B cell (primary cell): ENCODE data around the gene AFF3. TPM values are rescaled to one million over a fixed set of nuclear protein-coding genes. Genes with fewer than 3 reads are reported as not detected.

ENCODE experiments used
- ATAC-seq: fragments of 200-7000 bp; cut with Tn5 transposase; one replicate; pipeline ENCODE4 v1.10.0; 2021; ENCODE audit warnings: low read depth, mild to moderate bottlenecking, moderate number of reproducible peaks, moderate library complexity
- CTCF ChIA-PET: fragments of 350-600 bp; sonication (Branson Sonifier 250); formaldehyde crosslinking; loops from one replicate; lab custom pipeline; 2021; ENCODE audit warnings: antibody characterized with exemption, inconsistent platforms; lab: Charles Lee
- POLR2A ChIA-PET: fragments of 350-600 bp; sonication (Branson Sonifier 250); formaldehyde crosslinking; loops from one replicate; lab custom pipeline; 2021; ENCODE audit warnings: antibody characterized with exemption; lab: Charles Lee
- DNase-seq: peaks from one replicate; pipeline ENCODE4 v3.0.0; 2013
- H2AFZ ChIP-seq: 2 replicates; pipeline ENCODE4 v1.6.1; 2012; ENCODE audit warnings: mild to moderate bottlenecking, low read depth, low read length; ENCODE audit not compliant: insufficient read depth, poor library complexity, severe bottlenecking
- H3K27ac ChIP-seq, 2 donors: 1 replicate in 1 of 2; 2 replicates in 1 of 2; pipeline ENCODE4 v1.5.1; 2012 to 2013; ENCODE audit warnings: low read length in 2 of 2, mild to moderate bottlenecking in 2 of 2, moderate library complexity in 1 of 2
- H3K27me3 ChIP-seq, 4 experiments: fragments of 200-600 bp in 1 of 4; sonication (generic) in 1 of 4; replicated peaks in 1 of 4; 1 replicate in 2 of 4; 2 replicates in 2 of 4; pipeline versions ENCODE4 v1.6.1 to v1.7.0; 2013 to 2016; ENCODE audit warnings: low read length in 3 of 4, mild to moderate bottlenecking in 2 of 4, mixed read lengths in 1 of 4, moderate library complexity in 1 of 4; ENCODE audit not compliant: insufficient read depth in 4 of 4, control insufficient read depth in 3 of 4; ENCODE audit errors: control extremely low read depth in 1 of 4
- H3K36me3 ChIP-seq, 2 experiments: replicated peaks in 1 of 2; 1 replicate in 1 of 2; 2 replicates in 1 of 2; pipeline versions ENCODE4 v1.6.1 to v1.7.1; 2013; ENCODE audit warnings: low read length in 1 of 2; ENCODE audit not compliant: insufficient read depth in 2 of 2, control insufficient read depth in 1 of 2; ENCODE audit errors: control extremely low read depth in 1 of 2, extremely low read depth in 1 of 2
- H3K4me1 ChIP-seq, 2 donors: fragments of 200-600 bp in 1 of 2; sonication (generic) in 1 of 2; 1 replicate in 1 of 2; 2 replicates in 1 of 2; pipeline versions ENCODE4 v1.5.1 to v1.6.1; 2013 to 2017; ENCODE audit warnings: low read length in 2 of 2; ENCODE audit not compliant: control insufficient read depth in 2 of 2, insufficient read depth in 2 of 2
- H3K4me2 ChIP-seq: replicated peaks from 2 replicates; pipeline ENCODE3; 2012; ENCODE audit warnings: mild to moderate bottlenecking, low read depth, low read length; ENCODE audit not compliant: poor library complexity, severe bottlenecking
- H3K4me3 ChIP-seq, 5 experiments: fragments of 200-600 bp in 1 of 5; sonication (generic) in 1 of 5; 1 replicate in 3 of 5; 2 replicates in 2 of 5; pipeline versions ENCODE4 v1.5.1 to v1.7.0; 2011 to 2016; ENCODE audit warnings: low read length in 4 of 5, mild to moderate bottlenecking in 4 of 5, low read depth in 2 of 5, control low read depth in 1 of 5, moderate library complexity in 1 of 5; ENCODE audit not compliant: insufficient read depth in 1 of 5; ENCODE audit errors: control extremely low read depth in 1 of 5, extremely low read depth in 1 of 5
- H3K79me2 ChIP-seq: fragments of 200-600 bp; sonication (generic); one replicate; pipeline ENCODE4 v1.6.0; 2016; ENCODE audit warnings: low read length; ENCODE audit not compliant: control insufficient read depth, insufficient read depth
- H3K9ac ChIP-seq: fragments of 200-600 bp; sonication (generic); 2 replicates; pipeline ENCODE4 v1.6.1; 2017; ENCODE audit warnings: mild to moderate bottlenecking, low read length, moderate library complexity
- H3K9me3 ChIP-seq, 3 donors: one replicate each; pipeline versions ENCODE4 v1.6.1 to v1.7.1; 2013; ENCODE audit warnings: low read length in 2 of 3; ENCODE audit not compliant: control insufficient read depth in 2 of 3, insufficient read depth in 1 of 3; ENCODE audit errors: control extremely low read depth in 1 of 3
- H4K20me1 ChIP-seq: 2 replicates; pipeline ENCODE4 v1.6.0; 2012; ENCODE audit warnings: mild to moderate bottlenecking, low read length; ENCODE audit not compliant: insufficient read depth, control insufficient read depth, poor library complexity, severe bottlenecking
- H3K27ac Mint-ChIP-seq: one replicate; pipeline ENCODE4 v1.8.0; 2021; ENCODE audit warnings: mixed read lengths
- H3K27me3 Mint-ChIP-seq: one replicate; pipeline ENCODE4 v1.8.0; 2021; ENCODE audit warnings: mixed read lengths
- H3K4me1 Mint-ChIP-seq: one replicate; pipeline ENCODE4 v1.8.0; 2021; ENCODE audit warnings: mixed read lengths
- H3K4me3 Mint-ChIP-seq: one replicate; pipeline ENCODE4 v1.8.0; 2021; ENCODE audit warnings: mixed read lengths
- H3K9me3 Mint-ChIP-seq: one replicate; pipeline ENCODE4 v1.8.0; 2022; ENCODE audit warnings: mixed read lengths; ENCODE audit not compliant: insufficient read depth
- EZH2 ChIP-seq: IDR thresholded peaks from 2 replicates; pipeline ENCODE4 v1.6.1; 2012; ENCODE audit warnings: borderline replicate concordance, low read depth, mild to moderate bottlenecking, moderate library complexity, low read length; ENCODE audit not compliant: insufficient read depth, poor library complexity, severe bottlenecking
- WGBS: methylation state at CpG from one replicate; pipeline ENCODE4 v1.1.5; 2013; ENCODE audit warnings: missing lambda C conversion rate; ENCODE audit not compliant: insufficient coverage; 5-methylcytosine and 5-hydroxymethylcytosine counted together
- intact Hi-C: fragments of 100-400 bp; cut with micrococcal nuclease; formaldehyde crosslinking; loops from one replicate; pipeline ENCODE4 v1.10.0; 2022
- polyA minus RNA-seq: library from RNA; depleted of rRNA, polyadenylated mRNA; stranded (reverse); fragments of >200 nt; gene quantifications from 2 replicates; pipeline ENCODE4 v1.2.3, GENCODE V29; 2012
- polyA plus RNA-seq: library from polyadenylated mRNA; depleted of rRNA; stranded (reverse); fragments of >200 nt; gene quantifications from 2 replicates; pipeline ENCODE4 v1.2.3, GENCODE V29; 2012
- total RNA-seq, 2 donors: library from RNA; stranded (reverse); fragments of 120-200 nt in 1 of 2; gene quantifications; 1 replicate in 1 of 2; 2 replicates in 1 of 2; pipeline versions ENCODE4 v1.2.3 to v1.2.4, GENCODE V29; 2013 to 2022
- TF ChIP-seq, protein P1 (sequence below): fragments of 200-600 bp; IDR thresholded peaks from one replicate; pipeline ENCODE4 v1.8.0; 2022; ENCODE audit warnings: antibody characterized with exemption, mild to moderate bottlenecking

AFF3 gene, protein sequence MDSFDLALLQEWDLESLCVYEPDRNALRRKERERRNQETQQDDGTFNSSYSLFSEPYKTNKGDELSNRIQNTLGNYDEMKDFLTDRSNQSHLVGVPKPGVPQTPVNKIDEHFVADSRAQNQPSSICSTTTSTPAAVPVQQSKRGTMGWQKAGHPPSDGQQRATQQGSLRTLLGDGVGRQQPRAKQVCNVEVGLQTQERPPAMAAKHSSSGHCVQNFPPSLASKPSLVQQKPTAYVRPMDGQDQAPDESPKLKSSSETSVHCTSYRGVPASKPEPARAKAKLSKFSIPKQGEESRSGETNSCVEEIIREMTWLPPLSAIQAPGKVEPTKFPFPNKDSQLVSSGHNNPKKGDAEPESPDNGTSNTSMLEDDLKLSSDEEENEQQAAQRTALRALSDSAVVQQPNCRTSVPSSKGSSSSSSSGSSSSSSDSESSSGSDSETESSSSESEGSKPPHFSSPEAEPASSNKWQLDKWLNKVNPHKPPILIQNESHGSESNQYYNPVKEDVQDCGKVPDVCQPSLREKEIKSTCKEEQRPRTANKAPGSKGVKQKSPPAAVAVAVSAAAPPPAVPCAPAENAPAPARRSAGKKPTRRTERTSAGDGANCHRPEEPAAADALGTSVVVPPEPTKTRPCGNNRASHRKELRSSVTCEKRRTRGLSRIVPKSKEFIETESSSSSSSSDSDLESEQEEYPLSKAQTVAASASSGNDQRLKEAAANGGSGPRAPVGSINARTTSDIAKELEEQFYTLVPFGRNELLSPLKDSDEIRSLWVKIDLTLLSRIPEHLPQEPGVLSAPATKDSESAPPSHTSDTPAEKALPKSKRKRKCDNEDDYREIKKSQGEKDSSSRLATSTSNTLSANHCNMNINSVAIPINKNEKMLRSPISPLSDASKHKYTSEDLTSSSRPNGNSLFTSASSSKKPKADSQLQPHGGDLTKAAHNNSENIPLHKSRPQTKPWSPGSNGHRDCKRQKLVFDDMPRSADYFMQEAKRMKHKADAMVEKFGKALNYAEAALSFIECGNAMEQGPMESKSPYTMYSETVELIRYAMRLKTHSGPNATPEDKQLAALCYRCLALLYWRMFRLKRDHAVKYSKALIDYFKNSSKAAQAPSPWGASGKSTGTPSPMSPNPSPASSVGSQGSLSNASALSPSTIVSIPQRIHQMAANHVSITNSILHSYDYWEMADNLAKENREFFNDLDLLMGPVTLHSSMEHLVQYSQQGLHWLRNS (N-terminal part only)
- 826 and 830 TPM in 2 replicates for total RNA-seq
- total RNA-seq (2013) = 216 TPM
- 117 and 192 TPM in 2 replicates for polyA plus RNA-seq
- 244 and 432 TPM in 2 replicates for polyA minus RNA-seq

DNA sequence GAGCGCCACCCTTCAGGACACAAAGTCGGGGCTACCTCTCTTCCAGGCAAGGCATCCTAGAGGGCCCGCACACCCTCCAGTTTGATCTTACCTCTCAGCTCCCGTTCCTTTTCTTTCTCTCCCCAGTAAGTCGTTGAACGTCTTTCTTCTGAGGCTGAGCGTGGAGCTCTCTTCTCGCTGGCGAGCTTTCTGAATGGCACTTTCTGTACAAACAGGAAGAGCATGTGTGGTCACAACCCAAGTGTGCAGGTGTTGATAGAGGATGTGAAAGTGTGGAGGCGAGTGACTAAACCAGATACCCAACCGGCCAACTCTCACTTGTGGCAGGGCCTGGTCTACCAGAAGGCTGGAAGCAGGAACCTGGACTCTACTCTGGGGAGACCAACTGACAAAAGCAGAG lies at the start of gene AFF3:
TSS of gene AFF3 (minus strand) at position 198 of the 400 bp plus-strand sequence. CDS start 38,136 bp downstream, outside the sequence.
- Histone ChIP-seq H3K9ac (peak within 1 kb of the TSS; percentile 90), H3K9me3 (peaks cover 0 to 6% (median 0%) of the 10 kb centered on the region in 3 donors), H3K4me3 (peak within 1 kb of the TSS; percentile 66 to 98 (median 91)), H3K4me2 (peak within 1 kb of the TSS; percentile 84), H3K79me2 (peaks cover 96% of the 10 kb centered on the region), H3K4me1 (peaks cover 57 to 58% of the 10 kb centered on the region in 2 donors), H3K27me3 (no peaks in the 10 kb centered on the region), H3K27ac (peak within 1 kb of the TSS; percentile 83 to 88), H4K20me1 (peaks cover 35% of the 10 kb centered on the region), H2AFZ (peak within 1 kb of the TSS; percentile 53), H3K36me3 (peaks cover 0 to 13% of the 10 kb centered on the region in 2 experiments)
- Mint-ChIP-seq H3K4me1 (peaks cover 67% of the 10 kb centered on the region), H3K9me3 (no peaks in the 10 kb centered on the region), H3K27me3 (no peaks in the 10 kb centered on the region), H3K4me3 (peak within 1 kb of the TSS; percentile 99), H3K27ac (peak within 1 kb of the TSS; percentile 91)
- peak; percentile 93 for DNase-seq
- POLR2A ChIA-PET = interaction anchor here (0.9 to 6.5 kb wide), 10 partner anchors 10 to 109 kb away, joined by 3 to 63 read pairs (median 6); no protein-coding TSS in a partner anchor
- intact Hi-C loops = loop anchor here (1.0 to 10.0 kb wide), 4 partner anchors 32 to 442 kb away; no protein-coding TSS in a partner anchor
- 0% methylated on average over 6 of the region's 11 CpGs for WGBS
- ATAC-seq = peak; percentile 81
- CTCF ChIA-PET = interaction anchor here (0.6 to 4.0 kb wide), 10 partner anchors 9 to 158 kb away, joined by 3 to 34 read pairs (median 8); no protein-coding TSS in a partner anchor
- TF ChIP-seq, protein P1, sequence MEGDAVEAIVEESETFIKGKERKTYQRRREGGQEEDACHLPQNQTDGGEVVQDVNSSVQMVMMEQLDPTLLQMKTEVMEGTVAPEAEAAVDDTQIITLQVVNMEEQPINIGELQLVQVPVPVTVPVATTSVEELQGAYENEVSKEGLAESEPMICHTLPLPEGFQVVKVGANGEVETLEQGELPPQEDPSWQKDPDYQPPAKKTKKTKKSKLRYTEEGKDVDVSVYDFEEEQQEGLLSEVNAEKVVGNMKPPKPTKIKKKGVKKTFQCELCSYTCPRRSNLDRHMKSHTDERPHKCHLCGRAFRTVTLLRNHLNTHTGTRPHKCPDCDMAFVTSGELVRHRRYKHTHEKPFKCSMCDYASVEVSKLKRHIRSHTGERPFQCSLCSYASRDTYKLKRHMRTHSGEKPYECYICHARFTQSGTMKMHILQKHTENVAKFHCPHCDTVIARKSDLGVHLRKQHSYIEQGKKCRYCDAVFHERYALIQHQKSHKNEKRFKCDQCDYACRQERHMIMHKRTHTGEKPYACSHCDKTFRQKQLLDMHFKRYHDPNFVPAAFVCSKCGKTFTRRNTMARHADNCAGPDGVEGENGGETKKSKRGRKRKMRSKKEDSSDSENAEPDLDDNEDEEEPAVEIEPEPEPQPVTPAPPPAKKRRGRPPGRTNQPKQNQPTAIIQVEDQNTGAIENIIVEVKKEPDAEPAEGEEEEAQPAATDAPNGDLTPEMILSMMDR = no peak
- no peak for TF ChIP-seq EZH2
